Fibroblast of the aortic adventitia (primary cell): ENCODE data around the gene SPRR2E. TPM values are rescaled to one million over a fixed set of nuclear protein-coding genes. Genes with fewer than 3 reads are reported as not detected.
"Not testable (repeated sequence)": the region's sequence is repeated elsewhere in the genome, so short reads cannot be mapped to it uniquely, and the experiment has no call there.

ENCODE experiments used
- DNase-seq: peaks from one replicate; pipeline ENCODE4 v3.0.0-alpha.2; 2010; ENCODE audit warnings: low read depth
- H3K4me3 ChIP-seq: 2 replicates; pipeline ENCODE4 v1.5.1; 2011; ENCODE audit warnings: low read depth, mild to moderate bottlenecking, control low read depth, low read length, moderate library complexity
- CTCF ChIP-seq: IDR thresholded peaks from 2 replicates; pipeline ENCODE4 v1.5.1; 2011; ENCODE audit warnings: mild to moderate bottlenecking, low read length, control low read depth, inconsistent platforms; ENCODE audit not compliant: insufficient read depth
- total RNA-seq: library from RNA; depleted of rRNA; stranded (reverse); fragments of >200 nt; gene quantifications from 2 replicates; pipeline ENCODE4 v1.2.3, GENCODE V29; 2012; ENCODE audit warnings: low replicate concordance

Gene SPRR2E
- total RNA-seq, result not detected in 2 replicates

- no peak for DNase-seq
- no peak within 1 kb of the TSS for H3K4me3 ChIP-seq
These were observed at the start of gene SPRR2E for GRCh38 chr1:153094426-153094825. SPRR2E (minus strand) TSS chr1:153094526; CDS start chr1:153093751, 775 bp downstream.

GRCh38 chr1:153141377-153141776, 47.1 kb upstream of the SPRR2E start:
- TF ChIP-seq CTCF, result no peak
- no peak overlapping the region for H3K4me3 ChIP-seq
- DNase-seq, result no peak

More at GRCh38 chr1:153094426-153094825, at the start of gene SPRR2E:
- TF ChIP-seq CTCF, result no peak

GRCh38 chr1:153140484-153140883, 46.2 kb upstream of the SPRR2E start:
- no peak for TF ChIP-seq CTCF
- H3K4me3 ChIP-seq, result no peak overlapping the region
- DNase-seq, result no peak

- no peak overlapping the region for H3K4me3 ChIP-seq
- no peak for DNase-seq
- TF ChIP-seq CTCF, result no peak
These were observed 39.4 kb upstream of the SPRR2E start for GRCh38 chr1:153133743-153134142.

GRCh38 chr1:153133267-153133666, 38.9 kb upstream of the SPRR2E start:
- no peak for TF ChIP-seq CTCF

GRCh38 chr1:153128688-153129087, 34.4 kb upstream of the SPRR2E start:
- not testable (repeated sequence) for H3K4me3 ChIP-seq, DNase-seq

More at GRCh38 chr1:153133267-153133666, 38.9 kb upstream of the SPRR2E start:
- no peak for DNase-seq
- no peak overlapping the region for H3K4me3 ChIP-seq

GRCh38 chr1:153127296-153127695, 33.0 kb upstream of the SPRR2E start:
- no peak overlapping the region for H3K4me3 ChIP-seq
- no peak for DNase-seq
- no peak for TF ChIP-seq CTCF
